ENCODE data around the gene UBE4B.
A peak's percentile ranks its signal among the peaks of the same experiment; 100 is the strongest.
"Not testable (repeated sequence)": the region's sequence is repeated elsewhere in the genome, so short reads cannot be mapped to it uniquely, and the experiment has no call there.

Gene UBE4B

GRCh38 chr1:10032590-10033358 is at the start of gene UBE4B:
UBE4B (plus strand) TSS chr1:10032958; CDS start chr1:10033671, 713 bp downstream.
- DNase-seq, result peak; percentile 99

DNA sequence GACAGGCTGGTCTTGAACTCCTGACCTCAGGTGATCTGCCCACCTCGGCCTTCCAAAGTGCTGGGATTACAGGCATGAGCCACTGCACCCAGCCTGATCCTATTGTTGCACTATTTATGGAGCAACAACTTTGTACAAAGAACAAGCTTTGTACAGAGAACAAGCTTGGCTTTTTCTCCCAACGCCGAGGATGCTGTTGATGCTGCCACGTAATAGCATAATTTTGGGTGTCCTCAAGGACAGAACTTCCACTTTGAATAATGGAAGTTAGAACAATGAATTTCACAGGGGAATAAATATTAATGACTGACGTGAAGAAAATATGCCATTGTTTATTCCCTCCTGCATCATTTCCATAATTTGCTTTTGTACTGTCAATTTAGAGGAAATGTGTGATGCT is 48.5 kb upstream of the UBE4B start:
- DNase-seq, result no peak

DNA sequence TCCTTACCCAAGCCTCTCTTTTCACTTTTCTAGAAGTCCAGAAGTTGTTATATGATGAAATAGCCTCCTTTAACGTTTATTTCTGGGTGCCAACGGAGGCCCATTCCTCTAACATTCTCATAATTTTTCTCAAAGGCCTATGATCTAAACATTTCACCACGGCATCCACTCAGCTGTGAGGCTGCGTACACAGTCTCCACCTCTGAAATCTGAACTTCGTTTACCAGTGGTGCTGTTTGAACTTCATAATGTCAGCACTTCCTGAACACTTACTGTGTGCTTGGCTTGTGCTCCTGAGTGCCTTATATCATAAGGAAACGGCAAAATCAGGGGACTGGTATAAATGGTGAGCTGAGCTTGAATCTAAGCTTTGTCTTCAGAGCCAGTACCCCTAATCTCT is 47.8 kb upstream of the UBE4B start:
- no peak for DNase-seq

DNA sequence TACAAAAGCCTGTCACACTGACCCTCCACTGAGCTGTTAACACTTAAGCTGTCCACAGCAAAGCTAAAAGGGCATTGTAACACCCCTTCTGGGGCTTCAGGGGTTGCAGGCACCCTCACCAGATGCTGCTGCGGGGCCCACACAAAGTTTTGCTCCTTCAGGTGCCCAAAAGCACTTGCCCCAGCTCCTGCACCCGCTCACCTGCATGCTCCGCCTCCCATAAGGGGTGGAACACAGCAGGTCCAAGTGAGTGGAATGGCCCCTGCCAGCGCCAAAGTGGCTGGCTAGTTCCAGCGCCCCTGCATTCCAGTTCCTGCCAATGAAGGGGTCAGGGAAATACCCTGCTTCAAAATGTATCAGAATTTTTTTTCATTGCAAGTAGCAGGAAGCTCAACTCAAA is 43.0 kb upstream of the UBE4B start:
- no peak for DNase-seq

DNA sequence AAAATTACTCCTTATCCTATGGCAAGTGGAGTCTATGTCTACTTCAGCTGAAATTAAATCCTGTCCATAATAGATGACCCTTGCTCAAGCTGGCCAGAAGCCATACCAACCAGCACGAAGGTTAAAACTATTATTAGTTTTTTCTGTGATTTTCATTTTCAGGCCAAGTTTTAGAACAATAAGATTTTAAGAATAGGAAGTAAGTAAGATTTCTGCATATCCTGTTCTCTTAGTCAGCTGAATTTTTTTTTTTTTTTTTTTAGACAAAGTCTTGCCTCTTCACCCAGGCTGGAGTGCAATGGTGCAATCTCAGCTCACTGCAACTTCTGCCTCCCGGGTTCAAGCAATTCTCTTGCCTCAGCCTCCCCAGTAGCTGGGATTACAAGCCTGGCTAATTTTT is 41.8 kb upstream of the UBE4B start:
- DNase-seq, result no peak

DNA sequence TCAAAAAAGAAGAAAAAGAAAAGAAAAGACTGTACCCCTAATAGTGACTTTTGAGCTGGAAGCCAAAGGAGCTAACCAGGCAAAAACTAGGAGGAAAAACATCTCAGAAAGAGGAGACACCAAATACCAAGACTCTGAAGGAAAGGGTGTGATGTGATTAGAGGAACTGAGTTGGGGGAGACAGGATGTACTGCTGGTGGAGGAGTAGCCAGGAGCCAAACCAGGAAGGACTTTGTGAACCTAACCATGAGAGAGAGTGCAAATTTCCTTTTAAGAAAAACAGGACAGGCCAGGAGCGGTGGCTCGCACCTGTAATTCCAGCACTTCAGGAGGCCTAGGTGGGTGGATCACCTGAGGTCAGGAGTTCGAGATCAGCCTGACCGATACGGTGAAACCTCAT is 39.8 kb upstream of the UBE4B start:
- no peak for DNase-seq

GRCh38 chr1:9993561-9994075 is 39.1 kb upstream of the UBE4B start:
- DNase-seq, result no peak

DNA sequence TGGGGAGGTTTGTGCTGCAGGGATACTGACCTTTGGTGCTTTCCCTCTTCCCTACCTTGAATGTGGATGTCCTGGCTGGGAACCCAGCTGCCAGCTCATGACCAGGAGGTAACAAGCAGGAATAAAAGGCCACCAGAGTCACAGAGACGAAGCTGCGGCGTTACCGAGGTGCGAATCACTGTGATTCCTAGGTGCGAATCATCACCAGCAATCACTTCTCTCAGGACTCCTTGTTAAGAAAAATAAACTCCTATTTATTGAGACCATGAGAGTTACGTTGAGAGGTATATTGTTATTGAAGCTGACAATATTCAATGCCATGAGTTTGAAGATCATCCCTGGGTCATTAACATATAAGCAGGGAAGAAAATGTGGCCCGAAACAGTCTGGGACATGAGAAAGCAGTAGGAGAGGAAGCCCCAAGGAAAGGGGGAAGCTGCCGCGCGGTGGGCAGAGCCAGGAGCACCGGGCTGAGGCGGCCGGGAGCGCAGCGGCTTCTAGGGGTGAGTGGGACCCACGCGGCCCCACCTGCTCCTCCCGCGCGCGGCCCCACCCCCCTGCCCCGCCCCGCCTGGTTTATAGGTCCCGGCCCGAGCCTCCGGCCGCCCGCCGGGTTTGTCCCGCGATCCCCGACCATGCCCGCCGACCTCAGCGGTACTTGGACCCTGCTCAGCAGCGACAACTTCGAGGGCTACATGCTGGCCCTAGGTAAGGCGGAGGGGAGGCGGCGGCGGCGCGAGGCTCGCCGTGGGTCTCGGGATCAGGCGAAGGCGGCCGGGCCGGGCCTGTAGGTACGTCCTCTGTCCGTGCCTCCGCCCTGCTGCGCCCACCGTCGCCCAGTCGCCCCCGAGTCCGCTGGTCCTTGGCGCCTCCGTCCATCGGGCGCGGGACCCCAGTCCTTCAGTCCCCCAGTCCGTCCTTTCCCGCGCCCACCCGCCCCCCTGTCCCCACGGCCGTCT is 35.9 kb upstream of the UBE4B start, which contains the start of gene RBP7:
Gene RBP7, plus strand, starts transcription at position 605 of the 959 bp plus-strand sequence. Its CDS starts 31 bp downstream, at position 636.
- peak; percentile 14 for DNase-seq

- DNase-seq, result no peak
Observed at GRCh38 chr1:10001016-10001665, 31.6 kb upstream of the UBE4B start.

GRCh38 chr1:10005248-10005647 is 27.5 kb upstream of the UBE4B start:
- not testable (repeated sequence) for DNase-seq

GRCh38 chr1:10007169-10007568 is 25.6 kb upstream of the UBE4B start:
- no peak for DNase-seq

GRCh38 chr1:10014016-10014415 is 18.7 kb upstream of the UBE4B start:
- no peak for DNase-seq

- DNase-seq, result no peak
Observed at GRCh38 chr1:10019561-10019960, 13.2 kb upstream of the UBE4B start.

GRCh38 chr1:10020086-10020485 is 12.7 kb upstream of the UBE4B start:
- no peak for DNase-seq

DNA sequence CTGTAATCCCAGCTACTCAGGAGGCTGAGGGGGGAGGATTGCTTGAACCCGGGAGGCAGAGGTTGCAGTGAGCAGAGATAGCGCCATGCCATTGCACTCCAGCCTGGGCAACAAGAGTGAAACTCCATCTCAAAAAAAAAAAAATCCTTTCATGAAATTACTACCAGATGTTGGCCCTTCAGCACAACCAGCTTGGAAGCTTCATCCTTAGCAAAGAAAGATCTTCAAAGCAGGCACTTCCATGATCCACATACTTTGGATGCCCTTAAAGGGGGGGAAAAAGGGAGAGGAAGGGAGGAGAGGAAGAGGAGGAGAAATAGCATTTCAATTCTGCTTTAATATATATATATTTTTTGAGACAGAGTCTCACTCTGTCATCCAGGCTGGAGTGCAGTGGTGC is 12.1 kb upstream of the UBE4B start:
- not testable (repeated sequence) for DNase-seq

DNA sequence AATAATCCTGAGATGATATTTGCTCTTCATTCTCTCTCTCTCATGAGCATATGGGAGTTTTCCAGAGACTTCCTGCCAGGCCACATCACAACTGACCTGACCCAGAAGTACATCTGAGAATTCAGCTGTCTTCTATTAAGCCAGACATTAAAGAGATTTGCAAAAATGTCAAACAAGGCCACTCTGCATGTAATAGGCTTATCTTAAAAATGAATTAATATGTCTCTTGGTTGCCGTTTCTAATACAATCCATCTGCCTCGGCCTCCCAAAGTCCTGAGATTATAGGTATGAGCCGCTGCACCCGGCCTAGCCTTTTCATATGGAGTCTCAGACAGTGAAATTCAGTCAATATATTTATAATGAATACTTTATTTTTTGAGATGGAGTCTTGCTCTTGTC is 10.8 kb upstream of the UBE4B start:
- not testable (repeated sequence) for DNase-seq

- DNase-seq, result no peak
Observed at GRCh38 chr1:10022656-10023055, 10.1 kb upstream of the UBE4B start.

DNA sequence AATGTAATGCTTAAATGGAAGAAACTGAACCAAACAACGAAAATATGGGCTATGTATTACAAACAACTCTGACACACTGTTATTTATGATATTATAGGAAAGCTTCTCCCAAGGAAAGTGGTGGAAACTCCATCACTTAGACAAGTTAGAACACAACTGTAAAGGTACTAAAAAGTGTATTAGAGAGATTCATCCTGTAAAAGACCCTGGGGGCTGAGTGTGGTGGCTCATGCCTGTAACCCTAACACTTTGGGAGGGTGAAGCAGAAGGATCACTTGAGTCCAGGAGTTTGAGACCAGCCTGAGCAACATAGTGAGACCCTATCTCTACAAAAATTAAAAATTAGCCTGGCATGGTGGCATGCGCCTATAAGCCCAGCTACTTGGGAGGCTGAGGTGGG is 7.4 kb upstream of the UBE4B start:
- DNase-seq, result no peak

GRCh38 chr1:10027027-10027426 is 5.7 kb upstream of the UBE4B start:
- no peak for DNase-seq

- not testable (repeated sequence) for DNase-seq
Observed at GRCh38 chr1:10028956-10029500, 3.7 kb upstream of the UBE4B start.

DNA sequence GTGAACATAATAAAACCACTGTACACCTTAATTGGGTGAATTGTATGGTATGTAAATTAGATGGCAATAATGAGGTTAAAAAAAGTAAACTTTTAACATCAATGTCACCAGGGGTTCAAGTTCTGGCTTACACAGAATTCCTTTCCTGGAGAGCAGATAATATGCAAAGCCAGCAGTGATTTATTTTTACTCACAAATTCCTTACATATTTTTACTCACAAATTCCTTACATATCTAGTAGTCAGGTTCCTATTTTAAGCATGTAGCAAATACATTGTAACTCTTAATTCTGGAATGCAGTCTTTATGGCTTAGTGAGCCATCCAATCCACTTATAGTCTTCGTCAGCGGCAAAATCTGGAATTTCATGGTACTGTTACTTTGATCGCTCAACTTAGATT is 1.3 kb upstream of the UBE4B start:
- no peak for DNase-seq

DNA sequence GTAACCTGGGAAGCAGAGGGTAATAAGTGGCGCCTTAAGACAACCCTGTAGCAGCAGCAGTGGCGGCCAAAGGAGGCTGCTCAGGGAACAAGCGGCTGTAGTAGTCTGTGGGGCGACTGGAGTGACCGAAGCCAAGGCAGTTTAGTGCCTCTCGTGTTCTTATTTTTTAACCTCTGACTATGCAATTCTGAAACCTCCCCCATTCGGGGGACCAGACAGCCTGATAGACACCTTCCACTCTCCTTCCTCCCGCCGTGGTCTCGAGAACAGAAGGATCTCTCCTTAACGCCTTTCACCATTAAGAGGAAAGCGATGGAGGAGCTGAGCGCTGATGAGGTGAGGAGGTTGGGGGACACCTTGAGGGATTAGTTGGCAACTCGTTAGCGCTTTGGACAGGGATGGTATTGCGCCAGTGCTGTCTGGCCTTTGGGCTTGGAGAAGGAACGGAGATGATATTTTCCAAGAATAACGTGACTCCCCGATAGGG is 644 bp downstream of the UBE4B start:
- no peak for DNase-seq

DNA sequence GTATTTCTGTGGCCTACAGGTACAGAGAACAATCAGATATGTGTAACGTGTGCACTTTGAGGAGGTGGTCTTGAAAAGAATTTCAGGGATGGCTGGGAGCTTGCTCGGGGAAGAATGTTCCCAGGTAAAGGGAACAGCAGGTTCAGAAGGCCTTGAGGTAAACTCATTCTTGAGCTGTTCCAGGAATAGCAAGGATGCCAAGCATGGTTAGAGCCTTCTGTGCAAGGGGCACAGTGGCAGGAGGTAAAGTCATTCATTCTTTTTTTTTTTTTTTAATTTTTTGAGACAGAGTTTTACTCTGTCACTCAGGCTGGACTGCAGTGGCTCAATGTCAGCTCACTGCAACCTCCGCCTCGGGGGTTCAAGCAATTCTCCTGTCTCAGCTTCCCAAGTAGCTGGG is 10.0 kb downstream of the UBE4B start:
- no peak for DNase-seq
